OCI-LY7 (cell line): ENCODE results near the gene GRIPAP1. TPM values are rescaled to one million over a fixed set of nuclear protein-coding genes. Genes with fewer than 3 reads are reported as not detected.

ENCODE experiments used
- BruUV-seq: library from RNA; stranded (reverse); fragments of 400-500 nt; replicated peaks from 2 replicates; lab custom pipeline; 2021; lab: Mats Ljungman, UMichigan
- CTCF ChIA-PET: fragments of 300-600 bp; sonication (Branson Sonifier 250); formaldehyde crosslinking; loops from one replicate; lab custom pipeline; 2022; ENCODE audit warnings: antibody characterized with exemption; ENCODE audit not compliant: unreplicated experiment; lab: Charles Lee
- POLR2A ChIA-PET: fragments of 300-600 bp; sonication (Branson Sonifier 250); formaldehyde crosslinking; loops from one replicate; lab custom pipeline; 2022; ENCODE audit warnings: antibody characterized with exemption; lab: Charles Lee
- DNase-seq: peaks from one replicate; pipeline ENCODE4 v3.0.0-alpha.2; 2015; ENCODE audit warnings: low spot score
- H2AFZ ChIP-seq: fragments of 200-600 bp; sonication (generic), shearing (Covaris generic); 2 replicates; pipeline ENCODE4 v1.6.1; 2014; ENCODE audit warnings: mild to moderate bottlenecking, antibody characterized with exemption, low read length, moderate library complexity
- H3K27ac ChIP-seq: fragments of 200-600 bp; sonication (generic); 2 replicates; pipeline ENCODE4 v1.5.1; 2014; ENCODE audit warnings: mixed run types, low read depth, mild to moderate bottlenecking, moderate library complexity, low read length, inconsistent platforms; ENCODE audit not compliant: poor library complexity, severe bottlenecking
- H3K36me3 ChIP-seq: fragments of 200-600 bp; sonication (generic); 2 replicates; pipeline ENCODE4 v1.6.1; 2014; ENCODE audit warnings: mild to moderate bottlenecking, antibody characterized with exemption, low read length, moderate library complexity, mixed read lengths; ENCODE audit not compliant: insufficient read depth
- H3K4me1 ChIP-seq: fragments of 200-600 bp; sonication (generic); 2 replicates; pipeline ENCODE4 v1.5.1; 2014; ENCODE audit warnings: mild to moderate bottlenecking, low read length; ENCODE audit not compliant: insufficient read depth, poor library complexity, severe bottlenecking
- H3K4me2 ChIP-seq: fragments of 200-600 bp; sonication (generic); 2 replicates; pipeline ENCODE4 v1.6.1; 2014; ENCODE audit warnings: mild to moderate bottlenecking, low read length
- H3K4me3 ChIP-seq: fragments of 200-600 bp; sonication (generic); 2 replicates; pipeline ENCODE4 v1.5.1; 2014; ENCODE audit warnings: mild to moderate bottlenecking, low read depth, low read length; ENCODE audit not compliant: poor library complexity, severe bottlenecking
- H3K79me2 ChIP-seq: fragments of 200-600 bp; sonication (generic); 2 replicates; pipeline ENCODE4 v1.6.1; 2016; ENCODE audit warnings: low read depth, mild to moderate bottlenecking, low read length, moderate library complexity, mixed read lengths; ENCODE audit not compliant: insufficient read depth
- H3K9me2 ChIP-seq: fragments of 200-600 bp; sonication (generic); 2 replicates; pipeline ENCODE4 v1.6.1; 2016; ENCODE audit warnings: mild to moderate bottlenecking, low read length, mixed read lengths; ENCODE audit not compliant: insufficient read depth
- H3K9me3 ChIP-seq: fragments of 200-600 bp; sonication (generic); 2 replicates; pipeline ENCODE4 v1.6.1; 2014; ENCODE audit warnings: mild to moderate bottlenecking, mixed run types, low read length, mixed read lengths
- H4K20me1 ChIP-seq: fragments of 200-600 bp; sonication (generic); 2 replicates; pipeline ENCODE4 v1.6.1; 2014; ENCODE audit warnings: mild to moderate bottlenecking, antibody characterized with exemption, low read length, moderate library complexity, mixed read lengths; ENCODE audit not compliant: insufficient read depth
- EZH2phosphoT487 ChIP-seq: fragments of 200-600 bp; sonication (generic); IDR thresholded peaks from 2 replicates; pipeline ENCODE4 v1.6.1; 2018; ENCODE audit warnings: low read depth, borderline replicate concordance, mild to moderate bottlenecking, mixed run types, antibody characterized with exemption, low read length, moderate library complexity, mixed read lengths
- intact Hi-C: fragments of 100-400 bp; cut with micrococcal nuclease; formaldehyde crosslinking; loops from one replicate; pipeline ENCODE4 v1.10.0; 2022; ENCODE audit not compliant: unreplicated experiment
- total RNA-seq, 2 experiments: library from RNA; depleted of rRNA in 1 of 2; stranded (reverse); fragments of >200 nt in 1 of 2; shearing (Covaris generic) in 1 of 2; gene quantifications; 2 replicates each; pipeline ENCODE4 v1.2.3, GENCODE V29; 2014 to 2022
- TF ChIP-seq, protein P1 (sequence below): fragments of 200-600 bp; sonication (generic); conservative IDR thresholded peaks from 2 replicates; pipeline ENCODE4 v1.5.1; 2014; ENCODE audit warnings: mild to moderate bottlenecking, antibody characterized with exemption, low read length, moderate library complexity, mixed read lengths

The GRIPAP1 gene
- total RNA-seq, 2 experiments from 2014 or later: 27.5 to 95.9 TPM

DNA sequence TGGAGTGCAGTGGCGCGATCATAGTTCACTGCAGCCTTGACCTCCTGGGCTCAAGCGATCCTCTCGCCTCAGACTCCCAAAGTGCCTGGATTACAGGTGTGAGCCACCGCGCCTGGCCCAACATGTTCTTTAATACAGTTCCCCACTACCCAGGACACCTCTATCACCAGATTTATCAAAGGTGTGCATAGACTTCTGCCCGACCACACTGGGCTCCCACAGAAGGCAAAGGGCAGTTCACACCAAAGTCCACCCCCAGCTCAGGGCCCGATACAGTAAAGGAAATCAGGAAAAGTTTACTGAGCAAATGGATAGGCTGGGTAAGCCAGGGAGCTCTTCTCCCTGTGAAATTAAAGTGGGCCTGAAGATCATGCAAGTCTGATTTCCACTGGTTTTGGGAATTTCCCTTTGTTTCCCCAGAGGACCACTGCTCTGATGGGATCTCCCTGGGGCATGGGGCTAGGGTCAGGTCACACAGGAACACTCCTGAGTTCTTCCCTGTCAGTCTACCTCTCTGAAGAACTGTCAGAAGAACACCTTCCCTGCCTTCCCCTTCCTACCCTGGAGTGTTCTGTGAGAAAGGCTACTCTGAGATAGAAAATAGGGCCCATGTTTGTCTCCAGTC lies 65.5 kb downstream of the GRIPAP1 start:
- no peaks in the 10 kb centered on the region for H3K9me2 ChIP-seq
- TF ChIP-seq, protein P1, sequence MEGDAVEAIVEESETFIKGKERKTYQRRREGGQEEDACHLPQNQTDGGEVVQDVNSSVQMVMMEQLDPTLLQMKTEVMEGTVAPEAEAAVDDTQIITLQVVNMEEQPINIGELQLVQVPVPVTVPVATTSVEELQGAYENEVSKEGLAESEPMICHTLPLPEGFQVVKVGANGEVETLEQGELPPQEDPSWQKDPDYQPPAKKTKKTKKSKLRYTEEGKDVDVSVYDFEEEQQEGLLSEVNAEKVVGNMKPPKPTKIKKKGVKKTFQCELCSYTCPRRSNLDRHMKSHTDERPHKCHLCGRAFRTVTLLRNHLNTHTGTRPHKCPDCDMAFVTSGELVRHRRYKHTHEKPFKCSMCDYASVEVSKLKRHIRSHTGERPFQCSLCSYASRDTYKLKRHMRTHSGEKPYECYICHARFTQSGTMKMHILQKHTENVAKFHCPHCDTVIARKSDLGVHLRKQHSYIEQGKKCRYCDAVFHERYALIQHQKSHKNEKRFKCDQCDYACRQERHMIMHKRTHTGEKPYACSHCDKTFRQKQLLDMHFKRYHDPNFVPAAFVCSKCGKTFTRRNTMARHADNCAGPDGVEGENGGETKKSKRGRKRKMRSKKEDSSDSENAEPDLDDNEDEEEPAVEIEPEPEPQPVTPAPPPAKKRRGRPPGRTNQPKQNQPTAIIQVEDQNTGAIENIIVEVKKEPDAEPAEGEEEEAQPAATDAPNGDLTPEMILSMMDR: no peak
- TF ChIP-seq EZH2phosphoT487: no peak
- H4K20me1 ChIP-seq: no peaks in the 10 kb centered on the region
- no peak for DNase-seq
- CTCF ChIA-PET: no interaction called here
- H3K9me3 ChIP-seq: no peaks in the 10 kb centered on the region
- H3K27ac ChIP-seq: peak overlapping the region; percentile 100
- peaks cover 82% of the 10 kb centered on the region for H3K4me1 ChIP-seq
- POLR2A ChIA-PET: interaction anchor here (1.0 to 1.7 kb wide), 3 partner anchors 22 to 38 kb away, joined by 3 to 5 read pairs (median 3); no protein-coding TSS in a partner anchor
- H3K4me3 ChIP-seq: peak overlapping the region; percentile 60
- intact Hi-C loops: loop anchor here (1.0 to 5.0 kb wide), 3 partner anchors 19 to 259 kb away; partner anchors contain the start of genes PQBP1 and TIMM17B
- no peak overlapping the region for H2AFZ ChIP-seq
- H3K36me3 ChIP-seq: peaks cover 62% of the 10 kb centered on the region
- BruUV-seq: no TSS peak
- peak overlapping the region; percentile 88 for H3K4me2 ChIP-seq
- H3K79me2 ChIP-seq: peaks cover 35% of the 10 kb centered on the region; the same call in 1 of the 2 replicates

DNA sequence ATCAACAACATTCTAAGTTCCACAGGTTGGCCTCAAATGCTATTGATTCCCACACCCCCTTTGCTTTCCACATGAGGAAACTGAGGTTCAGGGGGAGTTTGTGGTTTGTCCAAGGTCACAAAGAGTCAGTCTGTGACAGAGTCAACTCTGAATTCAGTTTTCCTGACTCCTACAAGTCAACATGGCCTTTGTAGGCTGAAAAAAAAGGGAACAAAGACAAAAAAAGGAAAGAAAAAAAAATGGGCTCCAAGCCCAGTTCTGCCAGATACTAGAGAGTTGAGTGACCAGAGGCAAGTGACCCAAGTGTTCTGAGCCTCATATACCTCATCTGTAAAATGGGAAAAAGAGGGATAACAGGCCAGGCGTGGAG lies 66.8 kb downstream of the GRIPAP1 start:
- CTCF ChIA-PET: no interaction called here
- H3K27ac ChIP-seq: peak overlapping the region; percentile 75

DNA sequence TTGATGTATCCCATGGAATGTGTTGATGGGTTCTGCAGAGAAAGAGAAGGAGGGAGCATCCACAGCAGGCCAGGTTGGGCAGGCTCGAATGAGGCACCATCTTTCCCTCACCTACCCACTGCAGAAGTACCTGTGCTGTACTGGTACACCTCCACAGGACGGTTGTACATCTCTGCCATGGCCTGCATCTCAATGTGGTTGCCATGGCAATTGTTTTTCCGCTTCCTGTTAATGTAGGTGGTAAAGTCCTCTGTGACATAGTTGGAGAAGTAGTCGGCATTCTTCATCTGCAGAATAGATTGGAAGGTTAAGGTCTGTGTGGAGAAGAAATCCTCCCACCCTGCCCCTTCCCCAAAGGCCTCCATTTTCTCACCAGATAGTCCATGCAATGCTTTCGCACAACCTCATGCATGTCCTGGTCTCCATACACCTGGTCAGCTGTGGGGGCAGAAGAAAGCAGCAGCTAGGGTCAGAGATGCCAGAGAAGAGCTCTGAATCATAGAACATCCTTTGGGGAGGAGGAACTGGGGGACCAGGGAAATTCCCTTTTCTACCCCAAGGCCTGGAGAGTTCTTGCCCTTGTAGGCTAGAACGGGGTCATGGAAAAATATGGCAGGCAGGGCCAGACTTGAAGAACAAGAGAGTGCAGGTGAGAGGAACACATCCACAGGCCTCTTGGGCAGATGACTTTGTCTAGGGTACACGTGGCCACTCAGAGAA lies 67.3 kb downstream of the GRIPAP1 start:
- Histone ChIP-seq H3K4me2 (peak overlapping the region; percentile 30; the same call in 1 of the 2 replicates), H2AFZ (no peak overlapping the region), H3K4me3 (no peak overlapping the region), H3K9me3 (no peaks in the 10 kb centered on the region), H3K27ac (peak overlapping the region; percentile 75), H3K36me3 (peaks cover 62% of the 10 kb centered on the region), H3K4me1 (peaks cover 64% of the 10 kb centered on the region), H3K9me2 (no peaks in the 10 kb centered on the region), H4K20me1 (no peaks in the 10 kb centered on the region), H3K79me2 (peaks cover 22% of the 10 kb centered on the region; the same call in 1 of the 2 replicates)
- BruUV-seq: no TSS peak
- POLR2A ChIA-PET: interaction anchor here (0.6 kb wide), 1 partner anchor 23 kb away, joined by 3 read pairs; no protein-coding TSS in a partner anchor
- DNase-seq: no peak
- TF ChIP-seq, protein P1: no peak
- TF ChIP-seq EZH2phosphoT487: no peak
- intact Hi-C loops: loop anchor here (5.0 kb wide), 2 partner anchors 37 to 257 kb away; partner anchors contain the start of genes PQBP1 and TIMM17B
- CTCF ChIA-PET: no interaction called here

More for the DNA sequence above, 66.8 kb downstream of the GRIPAP1 start:
- H3K79me2 ChIP-seq: peaks cover 23% of the 10 kb centered on the region; the same call in 1 of the 2 replicates
- POLR2A ChIA-PET: no interaction called here
- no peaks in the 10 kb centered on the region for H4K20me1 ChIP-seq
- TF ChIP-seq EZH2phosphoT487: no peak
- H3K9me2 ChIP-seq: no peaks in the 10 kb centered on the region
- DNase-seq: no peak
- no TSS peak for BruUV-seq
- H3K4me1 ChIP-seq: peaks cover 69% of the 10 kb centered on the region
- no peaks in the 10 kb centered on the region for H3K9me3 ChIP-seq
- H2AFZ ChIP-seq: no peak overlapping the region
- 0 out of 2 replicates have a peak overlapping the region, but pooled peaks have one; percentile 13 for H3K4me2 ChIP-seq
- peaks cover 63% of the 10 kb centered on the region for H3K36me3 ChIP-seq
- H3K4me3 ChIP-seq: no peak overlapping the region
- intact Hi-C loops: loop anchor here (5.0 kb wide), 2 partner anchors 38 to 258 kb away; partner anchors contain the start of genes PQBP1 and TIMM17B
